Lower leg skin (tissue), 4 donors: ENCODE results near the gene CD7. TPM values are rescaled to one million over a fixed set of nuclear protein-coding genes. Genes with fewer than 3 reads are reported as not detected.

Experiments used
- DNase-seq, 2 donors: peaks; one replicate each; pipeline ENCODE4 v3.0.0-alpha.2; 2019; ENCODE audit warnings: low spot score in 2 of 2
- H3K4me3 ChIP-seq: fragments of 200-600 bp; sonication (generic); 2 replicates; pipeline ENCODE4 v1.5.1; 2017; ENCODE audit warnings: mild to moderate bottlenecking, low read depth; ENCODE audit not compliant: poor library complexity, severe bottlenecking
- POLR2A ChIP-seq, 2 donors: fragments of 450-650 bp; IDR thresholded peaks; one replicate each; pipeline ENCODE4 v1.6.1; 2016 to 2017; ENCODE audit warnings: antibody characterized with exemption in 2 of 2, mild to moderate bottlenecking in 1 of 2, moderate library complexity in 1 of 2
- WGBS, 2 donors: methylation state at CpG; one replicate each; pipeline ENCODE4 v1.1.5; 2018; 5-methylcytosine and 5-hydroxymethylcytosine counted together
- intact Hi-C: fragments of 100-400 bp; cut with DNase I; formaldehyde crosslinking; loops from one replicate; pipeline ENCODE4 v1.15.0; 2023; ENCODE audit warnings: low total_unique reads
- total RNA-seq, 4 donors: library from RNA; depleted of rRNA; stranded (reverse); fragments of >200 nt; gene quantifications; one replicate each; pipeline ENCODE4 v1.1.0, GENCODE V29; 2016
- TF ChIP-seq, protein P1 (sequence below), 3 donors: fragments of 450-650 bp; IDR thresholded peaks; one replicate each; pipeline ENCODE4 v1.5.1; 2016; ENCODE audit warnings: antibody characterized with exemption in 3 of 3, mild to moderate bottlenecking in 3 of 3, moderate library complexity in 2 of 3

Gene CD7
- total RNA-seq, 4 donors from 2014 or later: 0.45 to 0.99 TPM; not detected in 2

DNA sequence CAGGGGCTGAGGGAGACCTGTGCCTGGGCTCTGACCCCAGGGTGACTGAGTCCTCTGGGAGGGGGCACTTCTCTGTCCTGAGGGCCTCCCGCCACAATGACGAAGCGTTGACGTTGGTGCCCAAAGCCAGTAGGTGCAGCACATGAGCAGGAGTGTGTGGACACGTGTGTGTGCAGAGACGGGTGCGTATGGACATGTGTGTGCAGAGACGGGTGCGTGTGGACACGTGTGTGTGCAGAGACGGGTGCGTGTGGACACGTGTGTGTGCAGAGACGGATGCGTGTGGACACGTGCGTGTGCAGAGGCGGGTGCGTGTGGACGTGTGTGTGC lies 726 bp upstream of the CD7 start:
- no peak for TF ChIP-seq POLR2A (IDR thresholded peaks at IDR 0.05)
- TF ChIP-seq, protein P1, sequence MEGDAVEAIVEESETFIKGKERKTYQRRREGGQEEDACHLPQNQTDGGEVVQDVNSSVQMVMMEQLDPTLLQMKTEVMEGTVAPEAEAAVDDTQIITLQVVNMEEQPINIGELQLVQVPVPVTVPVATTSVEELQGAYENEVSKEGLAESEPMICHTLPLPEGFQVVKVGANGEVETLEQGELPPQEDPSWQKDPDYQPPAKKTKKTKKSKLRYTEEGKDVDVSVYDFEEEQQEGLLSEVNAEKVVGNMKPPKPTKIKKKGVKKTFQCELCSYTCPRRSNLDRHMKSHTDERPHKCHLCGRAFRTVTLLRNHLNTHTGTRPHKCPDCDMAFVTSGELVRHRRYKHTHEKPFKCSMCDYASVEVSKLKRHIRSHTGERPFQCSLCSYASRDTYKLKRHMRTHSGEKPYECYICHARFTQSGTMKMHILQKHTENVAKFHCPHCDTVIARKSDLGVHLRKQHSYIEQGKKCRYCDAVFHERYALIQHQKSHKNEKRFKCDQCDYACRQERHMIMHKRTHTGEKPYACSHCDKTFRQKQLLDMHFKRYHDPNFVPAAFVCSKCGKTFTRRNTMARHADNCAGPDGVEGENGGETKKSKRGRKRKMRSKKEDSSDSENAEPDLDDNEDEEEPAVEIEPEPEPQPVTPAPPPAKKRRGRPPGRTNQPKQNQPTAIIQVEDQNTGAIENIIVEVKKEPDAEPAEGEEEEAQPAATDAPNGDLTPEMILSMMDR (IDR thresholded peaks at IDR 0.05): no peak
- 92 to 93% methylated on average over 20 of the region's 20 CpGs for WGBS, 2 donors
- intact Hi-C loops: loop anchor here (10.0 kb wide), 1 partner anchor 83 kb away; no protein-coding TSS in a partner anchor
- H3K4me3 ChIP-seq: no peak overlapping the region
- no peak for DNase-seq

DNA sequence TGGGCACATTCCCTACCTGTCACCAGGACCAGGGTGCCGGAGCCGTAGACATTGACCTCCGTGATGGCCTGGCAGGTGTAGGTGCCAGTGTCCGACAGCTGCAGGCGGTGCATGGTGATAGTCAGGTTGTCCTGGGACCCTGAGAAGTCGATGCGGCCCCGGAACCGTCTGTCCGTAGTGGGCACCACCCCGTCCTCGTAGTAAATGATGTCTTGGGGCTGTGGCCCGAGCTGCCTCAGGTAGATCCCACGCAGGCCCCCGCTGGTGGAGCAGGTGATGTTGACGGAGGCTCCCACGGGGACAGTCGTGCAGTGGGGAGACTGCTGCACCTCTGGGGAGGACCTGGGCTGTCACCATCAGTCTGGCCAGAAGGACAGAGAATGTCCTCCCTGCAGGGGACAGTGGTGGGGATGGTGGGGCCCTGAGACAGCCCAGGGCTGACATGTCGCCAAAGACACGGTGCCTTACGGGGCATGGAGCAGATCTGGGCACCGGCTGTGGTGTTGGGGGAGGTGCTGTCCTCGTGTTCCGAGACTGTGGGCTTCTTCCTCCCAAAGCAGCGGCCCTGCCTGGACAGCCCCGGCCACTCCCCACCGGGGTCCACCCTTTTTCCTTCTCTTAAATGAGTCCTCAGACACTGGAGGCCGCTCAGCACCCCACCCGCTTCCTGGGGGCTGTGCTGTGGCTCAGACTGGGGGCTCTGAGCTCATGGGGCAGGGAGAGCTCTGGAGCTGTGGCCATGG lies 586 bp downstream of the CD7 start:
- TF ChIP-seq, protein P1 (IDR thresholded peaks at IDR 0.05): no peak
- no peak for TF ChIP-seq POLR2A (IDR thresholded peaks at IDR 0.05)
- no peak overlapping the region for H3K4me3 ChIP-seq
- WGBS, 2 donors: 59 to 60% methylated on average over 29 of the region's 29 CpGs
- intact Hi-C loops: loop anchor here (10.0 kb wide), 1 partner anchor 82 kb away; no protein-coding TSS in a partner anchor
- DNase-seq: no peak

DNA sequence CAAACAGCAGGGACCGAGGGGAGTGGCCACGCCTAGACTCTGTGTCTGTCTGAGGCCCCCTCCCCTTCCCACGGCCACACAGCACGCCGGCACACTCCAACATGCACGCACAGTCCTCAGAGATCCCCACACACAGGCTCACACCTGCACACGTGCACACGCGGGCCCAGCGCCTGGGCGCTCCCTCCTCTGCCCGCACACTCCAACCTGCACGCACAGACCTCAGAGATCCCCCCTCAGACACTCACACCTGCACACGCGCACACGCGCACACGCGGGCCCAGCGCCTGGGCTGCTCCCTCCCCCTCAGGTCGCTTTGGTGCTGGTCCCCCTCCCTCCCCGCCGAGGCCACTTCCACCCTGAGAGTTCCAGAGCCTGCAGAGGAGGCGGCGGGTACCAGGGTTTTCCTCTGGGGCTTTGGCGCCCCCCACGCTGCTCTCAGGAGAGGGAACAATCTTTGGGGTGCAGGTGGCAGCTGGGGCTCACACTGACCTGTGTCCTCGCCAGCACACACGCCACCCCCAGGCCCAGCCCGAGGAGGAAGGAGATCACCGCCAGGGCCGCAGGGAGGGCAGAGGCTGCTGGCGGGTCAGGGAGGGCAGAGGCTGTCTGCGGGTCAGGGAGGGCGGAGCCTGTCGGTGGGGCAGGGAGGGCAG lies 1.6 kb downstream of the CD7 start:
- WGBS, 2 donors: 7 to 10% methylated on average over 18 to 21 of the region's 36 CpGs
- no peak for DNase-seq
- intact Hi-C loops: loop anchor here (10.0 kb wide), 1 partner anchor 81 kb away; no protein-coding TSS in a partner anchor
- no peak for TF ChIP-seq POLR2A (IDR thresholded peaks at IDR 0.05)
- TF ChIP-seq, protein P1 (IDR thresholded peaks at IDR 0.05): no peak
- H3K4me3 ChIP-seq: no peak overlapping the region

DNA sequence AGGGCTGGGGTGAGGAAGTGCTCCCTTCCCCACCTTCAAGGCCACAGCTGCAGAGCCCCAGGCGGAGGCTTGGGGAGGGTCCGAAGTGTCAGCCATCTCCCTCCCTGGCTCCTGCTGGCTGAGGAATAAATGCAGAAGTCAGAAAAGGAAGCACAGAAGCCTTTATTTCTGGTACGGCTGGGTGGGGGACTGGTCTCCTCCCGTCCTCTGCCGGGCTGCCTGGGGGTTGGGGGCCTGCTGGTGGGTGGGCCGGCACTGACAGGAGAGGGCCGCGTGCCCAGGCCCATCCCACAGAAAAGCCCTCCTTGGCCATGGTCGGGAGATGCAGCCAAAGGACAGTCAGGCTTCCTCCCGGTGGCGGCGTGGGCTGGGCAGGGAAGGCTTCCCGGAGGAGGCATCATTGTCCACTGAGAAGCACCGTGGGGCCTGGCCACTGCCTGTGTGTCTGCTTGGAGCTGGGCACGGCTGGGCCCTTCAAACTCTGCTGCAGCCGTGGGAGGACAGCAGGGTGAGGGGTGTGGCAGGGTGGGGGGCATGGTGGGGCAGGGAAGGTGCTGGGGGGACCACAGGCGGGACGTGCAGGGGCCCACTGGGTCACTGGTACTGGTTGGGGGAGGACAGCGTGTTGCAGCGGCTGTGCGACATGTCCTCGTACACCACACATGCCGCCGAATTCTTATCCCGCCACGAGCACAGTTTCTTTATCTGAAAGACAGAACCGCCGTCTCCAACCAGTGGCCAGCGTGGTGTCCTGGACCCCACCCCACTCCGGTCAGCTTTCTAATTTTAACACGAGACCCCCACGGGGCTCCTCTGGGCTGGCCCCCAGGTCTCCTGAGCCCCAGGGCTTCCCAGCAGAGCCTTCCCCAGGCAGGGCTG lies 2.4 kb downstream of the CD7 start:
- WGBS, 2 donors: 37 to 45% methylated on average over 32 of the region's 32 CpGs
- H3K4me3 ChIP-seq: no peak overlapping the region
- TF ChIP-seq, protein P1 (IDR thresholded peaks at IDR 0.05): no peak
- TF ChIP-seq POLR2A (IDR thresholded peaks at IDR 0.05): no peak
- no peak for DNase-seq
- intact Hi-C loops: loop anchor here (10.0 kb wide), 1 partner anchor 80 kb away; no protein-coding TSS in a partner anchor

DNA sequence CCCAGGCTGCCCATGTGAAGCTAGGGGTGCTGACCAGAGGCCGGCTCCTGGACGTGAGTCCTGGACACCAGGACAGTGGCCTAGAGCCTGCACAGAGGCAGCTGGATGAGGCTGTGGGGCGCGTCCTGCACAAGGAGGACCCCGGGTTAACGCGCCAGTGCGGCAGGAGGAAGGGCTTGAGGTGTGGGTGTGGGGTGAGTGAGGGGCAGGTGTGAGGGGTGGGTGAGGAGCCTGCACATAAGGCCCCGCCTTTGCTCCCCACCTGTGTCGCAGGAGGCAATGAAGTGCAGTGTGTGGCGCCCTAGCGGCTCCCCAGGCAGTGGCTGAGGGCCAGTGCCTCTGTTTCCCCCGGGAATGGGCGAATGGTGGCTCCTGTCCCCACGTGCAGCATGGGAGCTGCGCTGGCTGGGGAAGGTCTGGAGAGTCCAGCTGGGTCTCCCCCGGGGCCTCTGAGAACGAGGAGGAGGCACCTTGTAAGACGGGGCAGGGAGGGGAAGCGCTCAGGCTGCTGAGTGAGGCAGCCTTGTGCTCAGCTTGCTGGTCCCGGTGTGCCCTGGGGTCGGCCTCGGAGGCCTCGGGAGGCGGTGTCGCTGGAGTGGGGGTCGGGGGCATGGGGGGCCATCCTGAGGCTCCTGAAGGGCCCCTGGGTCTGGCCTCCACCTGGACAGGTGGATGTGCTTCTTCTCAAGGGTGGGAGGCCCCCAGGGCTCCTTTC lies 3.2 kb downstream of the CD7 start:
- WGBS, 2 donors: 69 to 73% methylated on average over 20 to 27 of the region's 27 CpGs
- intact Hi-C loops: loop anchor here (10.0 kb wide), 1 partner anchor 79 kb away; no protein-coding TSS in a partner anchor
- TF ChIP-seq, protein P1 (IDR thresholded peaks at IDR 0.05): no peak
- no peak for TF ChIP-seq POLR2A (IDR thresholded peaks at IDR 0.05)
- DNase-seq: no peak
- H3K4me3 ChIP-seq: no peak overlapping the region
